GM23248 (cell line): ENCODE results near the gene GPATCH4. TPM values are rescaled to one million over a fixed set of nuclear protein-coding genes. Genes with fewer than 3 reads are reported as not detected.

ENCODE experiments used
- DNase-seq: peaks from one replicate; pipeline ENCODE4 v3.0.0-alpha.2; 2015
- H2AFZ ChIP-seq: fragments of 200-600 bp; sonication (generic); 2 replicates; pipeline ENCODE4 v1.6.1; 2016; ENCODE audit warnings: antibody characterized with exemption
- H3F3A ChIP-seq: fragments of 200-600 bp; sonication (generic); 2 replicates; pipeline ENCODE4 v1.6.1; 2016; ENCODE audit warnings: mild to moderate bottlenecking, antibody characterized with exemption, mixed run types; ENCODE audit not compliant: insufficient read depth
- H3K27ac ChIP-seq: fragments of 200-600 bp; sonication (generic); 2 replicates; pipeline ENCODE4 v1.5.1; 2016; ENCODE audit warnings: mild to moderate bottlenecking
- H3K27me3 ChIP-seq: fragments of 200-600 bp; sonication (generic); replicated peaks from 2 replicates; pipeline ENCODE4 v1.6.1; 2016; ENCODE audit warnings: mild to moderate bottlenecking; ENCODE audit not compliant: insufficient read depth
- H3K36me3 ChIP-seq: fragments of 200-600 bp; sonication (generic); 2 replicates; pipeline ENCODE4 v1.6.1; 2016; ENCODE audit warnings: low read depth, mild to moderate bottlenecking
- H3K4me1 ChIP-seq: fragments of 200-600 bp; sonication (generic); 2 replicates; pipeline ENCODE4 v1.6.1; 2016; ENCODE audit warnings: mild to moderate bottlenecking; ENCODE audit not compliant: insufficient read depth
- H3K4me2 ChIP-seq: fragments of 200-600 bp; sonication (generic); one replicate; pipeline ENCODE4 v1.6.1; 2016; ENCODE audit warnings: mild to moderate bottlenecking; ENCODE audit not compliant: unreplicated experiment
- H3K4me3 ChIP-seq: fragments of 200-600 bp; sonication (generic); 2 replicates; pipeline ENCODE4 v1.5.1; 2016; ENCODE audit warnings: mild to moderate bottlenecking
- H3K79me2 ChIP-seq: fragments of 200-600 bp; sonication (generic); 2 replicates; pipeline ENCODE4 v1.6.1; 2016; ENCODE audit warnings: mild to moderate bottlenecking; ENCODE audit not compliant: insufficient read depth
- H3K9ac ChIP-seq: fragments of 200-600 bp; sonication (generic); 2 replicates; pipeline ENCODE4 v1.6.1; 2016; ENCODE audit warnings: mild to moderate bottlenecking
- H3K9me2 ChIP-seq: fragments of 200-600 bp; sonication (generic); 2 replicates; pipeline ENCODE4 v1.6.1; 2016; ENCODE audit warnings: mixed run types, mild to moderate bottlenecking, moderate library complexity; ENCODE audit not compliant: insufficient read depth
- H3K9me3 ChIP-seq: fragments of 200-600 bp; sonication (generic); one replicate; pipeline ENCODE4 v1.6.1; 2017; ENCODE audit warnings: low read depth
- H4K20me1 ChIP-seq: fragments of 200-600 bp; sonication (generic); 2 replicates; pipeline ENCODE4 v1.6.0; 2016; ENCODE audit not compliant: insufficient read depth
- EZH2 ChIP-seq: fragments of 200-600 bp; sonication (generic); IDR thresholded peaks from 2 replicates; pipeline ENCODE4 v1.6.1; 2018; ENCODE audit warnings: antibody characterized with exemption, mild to moderate bottlenecking; ENCODE audit not compliant: insufficient read depth, poor library complexity, severe bottlenecking
- EZH2phosphoT487 ChIP-seq: fragments of 200-600 bp; sonication (generic); IDR thresholded peaks from 2 replicates; pipeline ENCODE4 v1.6.1; 2018; ENCODE audit warnings: antibody characterized with exemption, moderate library complexity, mild to moderate bottlenecking, low read depth; ENCODE audit not compliant: insufficient read depth
- WGBS, 2 experiments: methylation state at CpG; one replicate each; pipeline ENCODE4 v1.1.6; 2015 to 2017; ENCODE audit warnings: low lambda C conversion rate in 2 of 2, low coverage in 1 of 2; ENCODE audit errors: missing lambda C conversion rate in 2 of 2; 5-methylcytosine and 5-hydroxymethylcytosine counted together
- in situ Hi-C: fragments of 300-500 bp; cut with MboI; formaldehyde crosslinking; loops from 2 replicates; pipeline ENCODE4 v1.15.0; 2020
- polyA plus RNA-seq: library from polyadenylated mRNA; unstranded; fragments of >200 nt; fragmentation: Nextera tagmentation; extraction: Ambion mirVana; gene quantifications from 2 replicates; pipeline ENCODE4 v1.2.1, GENCODE V29; 2016
- total RNA-seq: library from RNA; depleted of rRNA; stranded (reverse); fragments of >200 nt; shearing (Covaris generic); gene quantifications from 2 replicates; pipeline ENCODE4 v1.2.3, GENCODE V29; 2014

GPATCH4 gene
- total and polyA plus RNA-seq, 2 experiments from 2014 or later, result 12.5 to 46.6 TPM

- peaks cover 20% of the 10 kb centered on the region for H3K79me2 ChIP-seq
- DNase-seq, result peak; percentile 94
- H3K36me3 ChIP-seq, result peaks cover 3% of the 10 kb centered on the region; the same call in 1 of the 2 replicates
- no peak for TF ChIP-seq EZH2phosphoT487
- TF ChIP-seq EZH2, result no peak
- H3K4me1 ChIP-seq, result peaks cover 15% of the 10 kb centered on the region
- peak overlapping the region; percentile 56 for H2AFZ ChIP-seq
- peak overlapping the region; percentile 75 for H3K9ac ChIP-seq
- WGBS, 2 experiments, result 0 to 1% methylated on average over 4 of the region's 4 CpGs
- in situ Hi-C loops, result no loop called here
- H3K27me3 ChIP-seq, result no peaks in the 10 kb centered on the region
- H3K4me3 ChIP-seq, result peak overlapping the region; percentile 73
- no peaks in the 10 kb centered on the region for H3K9me3 ChIP-seq
- no peaks in the 10 kb centered on the region for H4K20me1 ChIP-seq
- H3F3A ChIP-seq, result peaks cover 10% of the 10 kb centered on the region; the same call in 1 of the 2 replicates
- H3K4me2 ChIP-seq, result peak overlapping the region; percentile 87
- no peaks in the 10 kb centered on the region for H3K9me2 ChIP-seq
- H3K27ac ChIP-seq, result peak overlapping the region; percentile 77
These were observed 29.9 kb downstream of the GPATCH4 start for GRCh38 chr1:156571261-156571852.

- Histone ChIP-seq H3K4me3 (no peak overlapping the region), H2AFZ (no peak overlapping the region), H3K9me3 (no peaks in the 10 kb centered on the region), H3F3A (peaks cover 10% of the 10 kb centered on the region; the same call in 1 of the 2 replicates), H3K9me2 (no peaks in the 10 kb centered on the region), H3K79me2 (peaks cover 20% of the 10 kb centered on the region), H3K27me3 (no peaks in the 10 kb centered on the region), H3K4me1 (peaks cover 9% of the 10 kb centered on the region; the same call in 1 of the 2 replicates), H4K20me1 (no peaks in the 10 kb centered on the region), H3K9ac (no peak overlapping the region), H3K27ac (no peak overlapping the region), H3K36me3 (peaks cover 3% of the 10 kb centered on the region; the same call in 1 of the 2 replicates), H3K4me2 (no peak overlapping the region)
- TF ChIP-seq EZH2phosphoT487 (no peak), EZH2 (no peak)
- DNase-seq, result no peak
- in situ Hi-C loops, result no loop called here
- WGBS, 2 experiments, result 91 to 97% methylated on average over 4 of the region's 4 CpGs
These were observed 34.8 kb downstream of the GPATCH4 start for GRCh38 chr1:156566436-156566835.

- Histone ChIP-seq H3K4me1 (peaks cover 1% of the 10 kb centered on the region; the same call in 1 of the 2 replicates), H3K4me3 (no peak overlapping the region), H3K27me3 (no peaks in the 10 kb centered on the region), H3K4me2 (no peak overlapping the region), H4K20me1 (no peaks in the 10 kb centered on the region), H3K79me2 (peaks cover 16% of the 10 kb centered on the region), H3K9me2 (no peaks in the 10 kb centered on the region), H3K27ac (no peak overlapping the region), H3F3A (peaks cover 2% of the 10 kb centered on the region; the same call in 1 of the 2 replicates), H2AFZ (no peak overlapping the region), H3K9ac (no peak overlapping the region), H3K36me3 (peaks cover 3% of the 10 kb centered on the region; the same call in 1 of the 2 replicates), H3K9me3 (no peaks in the 10 kb centered on the region)
- 66 to 74% methylated on average over 2 of the region's 2 CpGs for WGBS, 2 experiments
- TF ChIP-seq EZH2phosphoT487, result no peak
- no peak for TF ChIP-seq EZH2
- in situ Hi-C loops, result no loop called here
- DNase-seq, result no peak
These were observed 35.8 kb downstream of the GPATCH4 start for GRCh38 chr1:156565519-156565918.

GRCh38 chr1:156560585-156561163 is 40.6 kb downstream of the GPATCH4 start:
- Histone ChIP-seq H3K27me3 (no peaks in the 10 kb centered on the region), H3K79me2 (no peaks in the 10 kb centered on the region), H3F3A (no peaks in the 10 kb centered on the region), H3K9me3 (no peaks in the 10 kb centered on the region), H3K4me2 (no peak overlapping the region), H3K4me1 (no peaks in the 10 kb centered on the region), H3K9ac (no peak overlapping the region), H4K20me1 (no peaks in the 10 kb centered on the region), H3K9me2 (no peaks in the 10 kb centered on the region), H2AFZ (no peak overlapping the region), H3K36me3 (no peaks in the 10 kb centered on the region), H3K4me3 (no peak overlapping the region), H3K27ac (no peak overlapping the region)
- DNase-seq, result no peak
- in situ Hi-C loops, result no loop called here
- TF ChIP-seq EZH2phosphoT487, result no peak
- TF ChIP-seq EZH2, result no peak
- WGBS, 2 experiments, result 76 to 79% methylated on average over 5 of the region's 5 CpGs
